CD4-positive, alpha-beta T cell treated with Interleukin-21 for 1 hour (primary cell): ENCODE data around the gene JAM3.

Experiments used
- DNase-seq: peaks from one replicate; pipeline ENCODE4 v3.0.0-alpha.2; 2020

The JAM3 gene

DNA sequence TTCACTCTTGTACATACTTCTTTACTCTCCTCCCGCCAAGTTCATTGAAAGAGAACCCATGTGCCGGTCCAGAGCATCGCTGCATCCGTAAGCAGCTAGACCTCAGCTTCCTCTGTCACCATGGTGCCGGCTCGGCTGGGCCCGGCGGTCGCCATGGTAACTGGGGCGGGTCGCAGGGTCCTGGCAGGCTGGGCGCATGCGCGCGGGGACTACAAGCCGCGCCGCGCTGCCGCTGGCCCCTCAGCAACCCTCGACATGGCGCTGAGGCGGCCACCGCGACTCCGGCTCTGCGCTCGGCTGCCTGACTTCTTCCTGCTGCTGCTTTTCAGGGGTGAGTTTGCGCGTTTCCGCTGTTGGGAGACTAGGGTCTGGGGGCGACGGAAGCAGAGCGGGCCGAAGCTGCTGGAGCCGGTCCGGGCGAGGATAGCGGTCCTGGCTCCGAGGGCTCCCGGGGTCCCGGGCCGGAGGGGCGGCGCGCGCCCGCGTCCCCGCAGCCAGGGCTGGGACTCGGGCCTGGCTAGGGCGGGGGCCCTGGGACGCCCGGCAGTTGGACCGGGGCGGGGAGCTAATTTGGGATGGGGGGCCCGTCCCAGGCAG, at the start of gene JAM3:
Gene JAM3 (plus strand): TSS at position 244 of the 597 bp plus-strand sequence. CDS start 12 bp downstream, at position 256.
- peak; percentile 96 for DNase-seq

GRCh38 chr11:134019500-134019899, 49.4 kb upstream of the JAM3 start:
- DNase-seq, result no peak

DNA sequence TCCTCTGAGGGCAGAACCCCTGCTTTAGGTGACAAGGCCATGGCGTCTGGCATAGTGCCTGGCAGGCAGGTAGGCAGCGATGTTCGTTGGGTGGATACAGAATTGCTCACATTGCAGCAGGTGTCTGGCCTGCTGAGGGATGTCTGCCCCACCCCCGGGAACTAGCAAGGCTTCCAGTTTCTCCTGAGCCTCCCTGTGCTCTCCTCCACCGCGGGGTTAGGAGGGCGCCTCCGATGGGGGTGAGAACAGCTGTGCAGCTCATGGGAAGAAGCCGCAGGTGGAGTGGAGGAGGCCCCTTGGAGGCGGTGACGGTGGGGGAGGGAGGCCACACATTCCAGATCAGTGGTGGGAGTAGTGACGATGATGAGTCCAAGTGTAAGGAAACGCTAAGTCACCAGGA, 48.3 kb upstream of the JAM3 start:
- DNase-seq, result no peak

DNA sequence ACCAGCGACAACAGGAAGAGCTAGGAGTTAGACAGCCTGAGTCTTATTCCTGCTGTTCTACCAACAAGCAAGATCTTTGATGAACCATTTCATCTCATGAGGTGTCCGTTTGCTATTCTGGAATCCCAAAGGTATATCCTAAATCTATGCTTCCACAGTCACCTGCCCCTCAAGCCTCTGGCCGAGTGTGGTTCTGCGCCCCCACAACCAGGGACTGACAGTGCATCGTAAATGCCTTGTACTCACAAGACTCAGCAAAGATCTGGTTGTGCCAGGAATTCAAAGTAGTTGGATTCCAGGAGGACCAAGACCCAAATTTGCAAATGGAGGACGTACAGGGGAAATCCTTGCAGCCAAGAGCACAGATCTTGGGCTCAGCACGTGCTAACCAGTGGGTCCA, 47.5 kb upstream of the JAM3 start:
- no peak for DNase-seq

- no peak for DNase-seq
These were observed 46.1 kb upstream of the JAM3 start for GRCh38 chr11:134022748-134023147.

- no peak for DNase-seq
These were observed 44.3 kb upstream of the JAM3 start for GRCh38 chr11:134024420-134025081.

GRCh38 chr11:134025082-134025429, 43.8 kb upstream of the JAM3 start:
- no peak for DNase-seq

GRCh38 chr11:134026655-134027343, 42.1 kb upstream of the JAM3 start:
- DNase-seq, result no peak

DNA sequence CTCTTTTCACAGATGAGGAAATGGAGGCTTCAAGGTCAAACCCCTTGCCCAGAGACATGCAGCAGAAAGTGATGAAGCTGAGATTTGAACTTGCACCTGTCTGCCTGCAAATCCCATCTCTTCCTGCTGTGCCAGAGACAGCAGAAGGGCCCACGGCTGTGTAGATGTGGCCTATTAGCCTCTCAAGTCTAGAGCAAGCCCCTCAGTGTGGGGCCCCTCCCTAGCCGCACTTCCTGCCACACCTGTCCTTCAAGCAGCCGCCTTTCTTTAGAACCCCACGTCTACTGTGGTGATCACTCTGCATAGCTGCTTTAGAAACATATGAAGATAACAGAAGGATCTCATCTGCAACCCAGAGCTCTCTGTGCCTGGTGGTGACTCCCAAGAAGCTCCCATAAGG, 41.2 kb upstream of the JAM3 start:
- DNase-seq, result peak; percentile 64

DNA sequence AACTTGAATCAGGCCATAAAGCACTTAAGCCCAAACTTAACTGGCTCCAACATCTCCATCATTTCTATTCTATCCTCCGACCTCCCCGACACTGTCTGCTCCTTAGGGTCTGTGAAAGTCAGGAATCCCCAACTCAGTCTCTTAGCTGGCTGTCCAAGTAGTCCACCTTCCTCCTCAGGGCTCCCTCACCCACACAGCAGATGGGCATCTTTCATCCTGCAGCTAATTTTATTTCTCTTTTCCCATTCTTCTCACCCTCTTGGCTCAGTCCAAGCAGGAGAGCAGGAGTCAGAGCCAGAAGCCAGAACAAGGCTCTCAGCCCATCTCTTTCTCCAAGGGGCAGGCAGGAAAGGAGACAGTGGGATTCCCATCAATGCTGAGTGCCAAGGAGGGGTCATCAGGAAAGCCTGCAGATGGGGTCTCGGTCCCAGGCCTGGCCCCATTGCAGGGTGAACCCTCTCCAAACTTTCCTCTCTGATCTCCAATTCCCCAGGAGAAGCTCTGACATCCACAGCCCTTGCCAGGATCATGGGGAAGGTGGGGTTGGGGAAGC, 40.4 kb upstream of the JAM3 start:
- no peak for DNase-seq

DNA sequence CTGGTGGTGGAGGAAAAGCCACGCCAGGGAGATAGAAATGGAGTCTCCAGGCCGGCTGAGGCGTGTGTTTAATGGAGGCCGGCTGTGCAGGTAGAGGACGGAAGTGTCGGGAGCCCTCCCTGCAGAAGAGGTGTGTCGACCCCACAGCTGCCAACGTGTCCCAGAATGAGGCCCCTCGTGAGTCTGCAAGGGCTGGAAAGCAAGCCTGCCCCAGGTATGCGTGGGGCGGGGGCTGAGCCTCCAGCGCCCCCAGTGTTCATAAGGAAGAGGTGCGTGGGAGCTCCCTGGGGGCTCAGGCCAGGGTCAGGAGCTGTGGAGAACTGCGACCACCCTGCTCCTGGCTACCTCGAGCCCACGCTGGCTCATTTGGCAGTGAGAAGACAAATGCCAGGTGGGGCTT, 38.0 kb upstream of the JAM3 start:
- DNase-seq, result no peak

DNA sequence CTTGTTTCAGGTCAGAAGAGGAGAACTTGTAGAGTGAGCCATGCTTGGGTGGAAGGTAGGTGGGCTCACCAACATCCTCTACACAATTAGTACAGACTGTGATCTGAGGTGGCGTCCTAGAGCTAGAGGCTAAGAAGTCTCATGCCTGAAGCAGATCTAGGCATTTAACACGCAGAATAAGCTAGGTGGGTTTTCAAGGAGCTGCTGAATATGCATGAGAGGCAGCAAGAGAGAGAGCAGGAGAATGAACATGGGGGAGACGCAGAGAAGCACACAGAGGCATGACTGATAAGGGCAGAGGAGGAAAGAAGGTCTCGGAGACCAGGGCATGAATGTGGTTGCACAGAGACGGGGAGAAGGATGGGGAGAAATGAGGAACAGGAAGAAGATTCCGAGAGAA, 36.8 kb upstream of the JAM3 start:
- no peak for DNase-seq

DNA sequence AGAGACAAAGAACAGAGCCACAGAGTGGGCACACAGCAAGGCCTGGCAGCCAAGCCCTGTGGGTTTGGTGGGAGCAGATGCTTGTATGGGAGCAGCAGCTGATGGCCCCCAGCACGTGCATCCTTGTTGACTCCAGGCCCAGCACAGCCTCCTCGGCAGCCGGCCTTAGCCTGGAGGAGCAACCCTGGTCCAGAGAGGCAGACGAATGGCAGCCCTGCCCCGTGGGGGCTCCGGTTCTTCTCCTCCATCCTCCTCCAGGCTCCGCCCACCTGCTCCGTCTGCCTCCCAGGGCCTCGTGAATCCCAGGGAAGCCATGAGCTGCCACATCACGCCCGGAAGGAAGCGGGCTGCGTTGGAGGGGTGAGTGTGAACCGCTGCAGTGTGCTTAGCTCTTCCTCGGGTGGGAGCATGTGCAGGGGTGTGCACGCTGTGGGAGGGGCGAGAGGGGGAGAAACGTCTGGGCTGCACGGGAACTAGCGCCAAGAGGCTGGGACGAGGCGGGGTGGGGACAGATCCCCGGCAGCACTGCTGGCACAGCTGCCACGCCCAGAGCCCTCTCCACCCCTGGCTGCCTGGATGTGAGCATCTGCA, 36.3 kb upstream of the JAM3 start:
- DNase-seq, result peak; percentile 40

DNA sequence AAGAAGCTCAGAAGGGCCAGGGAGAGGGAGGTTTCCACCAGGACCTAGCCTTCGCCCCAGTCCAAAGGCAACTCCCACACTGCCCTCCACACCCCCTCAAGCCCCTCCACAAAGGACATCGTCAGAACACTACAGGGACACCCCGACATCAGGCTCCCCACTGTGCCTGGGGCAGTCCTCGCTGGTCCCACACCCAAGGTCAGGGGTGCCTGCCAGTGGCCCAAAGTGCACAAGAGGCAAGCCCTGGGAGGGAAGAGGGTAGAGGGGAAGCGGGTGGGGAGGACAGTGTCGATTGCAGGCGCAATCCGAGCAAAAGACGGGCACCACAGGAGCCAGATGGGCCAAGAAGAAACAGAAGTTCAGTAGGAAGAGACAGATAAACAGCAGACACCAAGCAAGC, 35.6 kb upstream of the JAM3 start:
- DNase-seq, result no peak

- peak; percentile 65 for DNase-seq
These were observed 35.0 kb upstream of the JAM3 start for GRCh38 chr11:134033696-134034491.

DNA sequence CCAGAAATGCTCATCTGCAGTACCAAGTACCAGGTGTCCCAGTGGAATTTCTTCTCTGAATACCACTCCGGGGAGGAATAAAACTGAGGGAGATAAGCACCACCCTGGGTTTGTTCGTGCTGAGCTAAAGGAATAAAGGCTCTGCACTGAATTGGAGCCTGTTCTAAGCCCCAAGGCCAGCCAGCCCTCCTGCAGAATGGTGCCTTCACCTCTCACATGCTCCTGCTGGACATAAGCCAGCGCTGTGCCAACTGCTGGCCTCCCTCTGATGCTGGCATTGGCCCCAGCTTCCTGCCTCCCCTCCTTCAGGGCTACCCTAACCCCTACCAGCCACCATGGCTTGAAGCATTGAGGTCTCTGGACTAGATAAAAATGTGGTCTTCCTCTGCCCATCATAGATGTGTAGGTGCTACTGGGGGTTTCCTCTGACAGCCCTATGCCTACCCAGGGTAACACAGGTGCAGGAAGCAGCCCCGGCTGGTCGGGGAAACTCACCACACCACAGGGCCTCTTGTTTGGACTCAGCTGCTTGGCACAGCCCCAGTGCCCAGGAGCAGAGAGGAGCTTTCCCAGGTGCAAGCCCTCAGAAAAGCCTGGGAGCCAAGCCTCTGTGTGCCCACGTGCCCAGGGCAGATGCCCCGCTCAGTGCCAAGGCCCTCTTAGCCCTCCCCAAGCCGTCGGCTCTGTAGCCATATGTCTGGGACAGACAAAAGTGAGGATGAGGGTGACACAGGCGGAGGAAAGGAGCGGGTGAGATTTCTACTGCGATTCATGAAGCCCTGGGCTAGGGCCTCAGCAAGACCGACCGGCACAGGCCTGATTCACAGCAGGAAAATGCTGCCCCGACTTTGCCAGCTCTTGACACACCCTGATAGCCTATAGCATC, 34.1 kb upstream of the JAM3 start:
- DNase-seq, result peak; percentile 18

GRCh38 chr11:134036492-134037045, 32.3 kb upstream of the JAM3 start:
- DNase-seq, result peak; percentile 17

DNA sequence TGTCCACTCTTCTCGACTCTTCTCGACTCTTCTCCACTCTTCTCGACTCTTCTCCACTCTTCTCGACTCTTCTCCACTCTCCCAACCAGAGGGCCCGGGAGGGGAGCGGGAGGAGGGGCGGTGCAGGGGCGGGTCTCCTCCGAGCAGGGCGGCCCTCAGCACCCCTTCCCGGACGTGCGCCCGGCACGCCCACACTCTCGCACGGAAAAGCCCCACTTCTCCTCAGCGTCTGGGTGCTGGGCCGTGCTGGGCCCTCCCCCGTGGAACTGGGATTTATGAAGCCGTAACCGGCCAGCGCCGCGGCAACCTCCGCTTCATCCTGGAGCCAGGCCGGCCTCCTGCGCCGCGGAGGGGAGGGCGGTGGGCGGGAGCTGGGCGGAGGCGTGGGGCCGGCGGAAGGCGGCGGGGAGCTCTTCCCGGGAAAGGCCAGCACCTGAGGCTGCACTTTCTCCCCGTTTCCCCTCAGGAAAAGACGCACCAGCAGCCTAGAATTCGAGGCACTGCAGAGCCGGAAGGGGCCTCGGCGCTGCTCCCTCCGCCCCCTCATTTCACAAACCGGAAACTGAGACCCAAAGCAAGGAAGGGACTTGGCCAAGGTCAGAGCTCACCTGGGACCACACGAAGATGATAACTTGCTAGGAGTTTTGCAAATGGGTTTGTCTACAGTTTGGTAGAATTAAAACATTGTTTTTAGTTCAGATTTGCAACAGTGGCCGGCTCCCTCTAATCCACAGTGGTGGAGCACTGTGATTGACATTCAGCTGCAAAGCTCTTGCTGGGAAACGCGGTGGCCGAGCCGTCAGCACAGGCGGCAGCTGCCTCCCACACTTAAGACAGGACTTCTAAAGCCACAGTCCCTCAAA, 31.6 kb upstream of the JAM3 start:
- DNase-seq, result peak; percentile 78

- DNase-seq, result no peak
These were observed 29.9 kb upstream of the JAM3 start for GRCh38 chr11:134038897-134039470.
